IMR-90 (cell line): ENCODE measurements around the gene MAP7D1. TPM values are rescaled to one million over a fixed set of nuclear protein-coding genes. Genes with fewer than 3 reads are reported as not detected.
"Not testable (repeated sequence)": the region's sequence is repeated elsewhere in the genome, so short reads cannot be mapped to it uniquely, and the experiment has no call there.

Experiments used
- ATAC-seq: fragments of 200-7000 bp; cut with Tn5 transposase; 2 replicates; pipeline ENCODE4 v1.9.1; 2020; ENCODE audit warnings: low read depth, mild to moderate bottlenecking, moderate library complexity
- BruUV-seq: library from RNA; stranded (reverse); fragments of 400-500 nt; replicated peaks from 2 replicates; lab custom pipeline; 2021; lab: Mats Ljungman, UMichigan
- CTCF ChIA-PET: fragments of 300-600 bp; formaldehyde crosslinking; extraction: SDS; loops from one replicate; lab custom pipeline; 2021; ENCODE audit warnings: antibody characterized with exemption; lab: Yijun Ruan, JAX
- POLR2A ChIA-PET: fragments of 300-600 bp; sonication (Branson Sonifier 250); formaldehyde crosslinking; loops from one replicate; lab custom pipeline; 2022; ENCODE audit warnings: antibody characterized with exemption; ENCODE audit not compliant: unreplicated experiment; lab: Charles Lee
- DNase-seq: peaks from one replicate; pipeline ENCODE4 v3.0.0; 2013
- H2AFZ ChIP-seq: replicated peaks from 2 replicates; pipeline ENCODE3; 2013; ENCODE audit warnings: low read length, mild to moderate bottlenecking; ENCODE audit not compliant: poor library complexity
- H2AK5ac ChIP-seq: 2 replicates; pipeline ENCODE4 v1.6.1; 2013; ENCODE audit warnings: low read depth, low read length, inconsistent platforms
- H2AK9ac ChIP-seq: replicated peaks from 2 replicates; pipeline ENCODE3; 2013; ENCODE audit warnings: mild to moderate bottlenecking, low read depth, low read length, moderate library complexity; ENCODE audit not compliant: poor library complexity
- H2BK120ac ChIP-seq: 2 replicates; pipeline ENCODE4 v1.6.1; 2013; ENCODE audit warnings: low read depth, low read length, inconsistent platforms
- H2BK15ac ChIP-seq: 3 replicates; pipeline ENCODE4 v1.6.1; 2013; ENCODE audit warnings: low read depth, low read length, inconsistent platforms
- H2BK20ac ChIP-seq: 2 replicates; pipeline ENCODE4 v1.6.1; 2013; ENCODE audit warnings: low read depth, mild to moderate bottlenecking, inconsistent platforms, low read length, moderate library complexity
- H2BK5ac ChIP-seq: 2 replicates; pipeline ENCODE4 v1.6.1; 2013; ENCODE audit warnings: mild to moderate bottlenecking, low read depth, low read length, inconsistent platforms; ENCODE audit not compliant: poor library complexity, severe bottlenecking
- H3K14ac ChIP-seq: replicated peaks from 2 replicates; pipeline ENCODE4 v1.6.1; 2013; ENCODE audit warnings: low read depth, low read length, inconsistent platforms
- H3K18ac ChIP-seq: 2 replicates; pipeline ENCODE4 v1.6.1; 2013; ENCODE audit warnings: low read depth, low read length, control low read depth
- H3K23ac ChIP-seq: 2 replicates; pipeline ENCODE4 v1.6.1; 2013; ENCODE audit warnings: low read depth, low read length, inconsistent platforms
- H3K27ac ChIP-seq: 2 replicates; pipeline ENCODE4 v1.5.1; 2013; ENCODE audit warnings: mild to moderate bottlenecking, control low read depth, low read length; ENCODE audit not compliant: insufficient read depth
- H3K27me3 ChIP-seq: 2 replicates; pipeline ENCODE4 v1.6.1; 2013; ENCODE audit warnings: low read length; ENCODE audit not compliant: control insufficient read depth, insufficient read depth
- H3K36me3 ChIP-seq: 2 replicates; pipeline ENCODE4 v1.6.1; 2013; ENCODE audit warnings: low read length, mixed read lengths; ENCODE audit not compliant: control insufficient read depth, insufficient read depth
- H3K4ac ChIP-seq: 2 replicates; pipeline ENCODE4 v1.6.1; 2013; ENCODE audit warnings: low read depth, low read length, inconsistent platforms
- H3K4me1 ChIP-seq: 2 replicates; pipeline ENCODE4 v1.6.1; 2013; ENCODE audit warnings: low read length, mixed read lengths; ENCODE audit not compliant: control insufficient read depth, insufficient read depth
- H3K4me2 ChIP-seq: 2 replicates; pipeline ENCODE4 v1.6.1; 2013; ENCODE audit warnings: low read depth, mild to moderate bottlenecking, control low read depth, low read length, moderate library complexity
- H3K4me3 ChIP-seq: 2 replicates; pipeline ENCODE4 v1.5.1; 2013; ENCODE audit warnings: low read depth, mild to moderate bottlenecking, control low read depth, low read length, moderate library complexity; ENCODE audit not compliant: insufficient read depth
- H3K56ac ChIP-seq: 2 replicates; pipeline ENCODE4 v1.6.1; 2013; ENCODE audit warnings: low read length, inconsistent platforms; ENCODE audit not compliant: insufficient read depth; ENCODE audit errors: extremely low read depth
- H3K79me1 ChIP-seq, 2 experiments: 2 replicates each; pipeline ENCODE4 v1.6.1; 2013; ENCODE audit warnings: low read length in 2 of 2, inconsistent platforms in 1 of 2, low read depth in 1 of 2
- H3K9ac ChIP-seq: 2 replicates; pipeline ENCODE4 v1.6.1; 2013; ENCODE audit warnings: low read depth, low read length, control low read depth
- H3K9me1 ChIP-seq: 2 replicates; pipeline ENCODE4 v1.6.1; 2013; ENCODE audit warnings: low read length, inconsistent platforms; ENCODE audit not compliant: insufficient read depth
- H3K9me3 ChIP-seq: 2 replicates; pipeline ENCODE4 v1.6.1; 2013; ENCODE audit warnings: low read length; ENCODE audit not compliant: control insufficient read depth, insufficient read depth
- H4K20me1 ChIP-seq: 2 replicates; pipeline ENCODE4 v1.6.1; 2013; ENCODE audit warnings: low read length, inconsistent platforms; ENCODE audit not compliant: insufficient read depth
- H4K5ac ChIP-seq: 2 replicates; pipeline ENCODE4 v1.6.1; 2013; ENCODE audit warnings: mild to moderate bottlenecking, low read depth, low read length, control low read depth
- H4K8ac ChIP-seq, 2 experiments: 2 replicates each; pipeline ENCODE4 v1.6.1; 2013; ENCODE audit warnings: low read depth in 2 of 2, low read length in 2 of 2, control low read depth in 1 of 2, inconsistent platforms in 1 of 2
- H4K91ac ChIP-seq: 2 replicates; pipeline ENCODE4 v1.6.1; 2013; ENCODE audit warnings: low read depth, low read length, inconsistent platforms; ENCODE audit not compliant: insufficient read depth
- WGBS, 2 experiments: methylation state at CpG; one replicate each; pipeline versions ENCODE4 v1.1.5 to v1.1.7; 2013; ENCODE audit warnings: missing lambda C conversion rate in 2 of 2; ENCODE audit not compliant: insufficient read length in 1 of 2; ENCODE audit errors: extremely low coverage in 2 of 2; 5-methylcytosine and 5-hydroxymethylcytosine counted together
- dilution Hi-C: fragments of 300-500 bp; cut with HindIII; formaldehyde crosslinking; loops from one replicate; pipeline ENCODE4 v1.14.3; 2018; ENCODE audit warnings: low sequenced_read_pairs; ENCODE audit not compliant: unreplicated experiment
- in situ Hi-C: fragments of 300-500 bp; cut with MboI; formaldehyde crosslinking; loops from 3 replicates; pipeline ENCODE4 v1.14.3; 2019; ENCODE audit warnings: low sequenced_read_pairs, inconsistent platforms, mixed read lengths
- intact Hi-C: fragments of 100-400 bp; cut with micrococcal nuclease; formaldehyde crosslinking; loops from 2 replicates; pipeline ENCODE4 v1.10.0; 2022
- polyA plus RNA-seq, 3 experiments: library from polyadenylated mRNA; depleted of rRNA; stranded (reverse); fragments of >200 nt; gene quantifications; 2 replicates each; pipeline ENCODE4 v1.2.3, GENCODE V29; 2012; ENCODE audit warnings: low replicate concordance in 1 of 3
- total RNA-seq: library from RNA; depleted of rRNA; stranded (reverse); fragments of >200 nt; gene quantifications from 2 replicates; pipeline ENCODE4 v1.2.3, GENCODE V29; 2012

MAP7D1 gene
- total and polyA plus RNA-seq, 2 of the 4 experiments (the other 2 are of a cell fraction): 32.3 to 81.9 TPM

- H3K56ac ChIP-seq, H2BK120ac ChIP-seq, DNase-seq, intact Hi-C loops, H2AK5ac ChIP-seq, H4K20me1 ChIP-seq, H3K4ac ChIP-seq, H4K8ac ChIP-seq, H3K4me3 ChIP-seq, H2BK15ac ChIP-seq, POLR2A ChIA-PET, H2BK20ac ChIP-seq, in situ Hi-C loops, H3K23ac ChIP-seq, H2AFZ ChIP-seq, BruUV-seq, H3K9ac ChIP-seq, H2AK9ac ChIP-seq, H3K36me3 ChIP-seq, H3K4me1 ChIP-seq, H3K4me2 ChIP-seq, H3K79me1 ChIP-seq, H2BK5ac ChIP-seq, H3K27me3 ChIP-seq, H3K14ac ChIP-seq, H4K5ac ChIP-seq, H3K9me3 ChIP-seq, ATAC-seq, H3K9me1 ChIP-seq, H3K27ac ChIP-seq, H3K18ac ChIP-seq, dilution Hi-C loops, H4K91ac ChIP-seq: not testable (repeated sequence)
- WGBS, 2 experiments: 100% methylated on average over 1 of the region's 12 CpGs; no CpG with 5 or more reads in 1 of the 2 experiments
- CTCF ChIA-PET: interaction anchor here (1.2 kb wide), 1 partner anchor 9 kb away, joined by 7 read pairs; no protein-coding TSS in a partner anchor
These were observed 40.8 kb downstream of the MAP7D1 start for GRCh38 chr1:36196805-36197204.
